ENCODE results near the gene FER.
"Not testable (repeated sequence)": the region's sequence is repeated elsewhere in the genome, so short reads cannot be mapped to it uniquely, and the experiment has no call there.

The FER gene

DNA sequence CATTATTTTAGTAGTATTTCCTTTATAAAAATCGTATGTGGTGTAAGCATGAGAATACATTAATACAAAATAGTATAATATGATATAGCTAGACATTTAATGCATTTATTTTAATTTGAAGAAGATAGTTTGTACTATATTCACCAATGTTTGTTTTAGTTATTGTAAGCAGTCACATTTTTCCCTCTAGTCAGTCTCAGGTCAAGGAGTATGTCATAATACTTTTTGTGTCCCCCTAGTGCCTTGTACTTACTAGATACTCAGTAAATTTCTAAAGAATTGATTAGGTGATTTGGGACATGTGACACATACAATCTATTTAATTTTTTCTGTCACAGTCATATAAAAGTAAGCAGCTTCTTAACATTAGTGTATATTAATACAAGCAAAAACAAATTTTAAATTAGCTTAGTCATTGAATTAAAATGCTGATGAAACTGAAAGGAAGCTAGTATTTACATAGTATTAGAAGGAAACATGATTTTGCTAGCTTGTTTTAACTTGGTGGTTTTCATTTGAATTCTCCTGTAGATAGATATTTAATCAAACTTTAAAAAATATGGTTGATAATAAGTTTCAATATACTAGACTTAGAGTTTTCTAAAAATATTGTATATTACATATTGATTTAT lies 242.2 kb downstream of the FER start:
- no peak for DNase-seq

DNA sequence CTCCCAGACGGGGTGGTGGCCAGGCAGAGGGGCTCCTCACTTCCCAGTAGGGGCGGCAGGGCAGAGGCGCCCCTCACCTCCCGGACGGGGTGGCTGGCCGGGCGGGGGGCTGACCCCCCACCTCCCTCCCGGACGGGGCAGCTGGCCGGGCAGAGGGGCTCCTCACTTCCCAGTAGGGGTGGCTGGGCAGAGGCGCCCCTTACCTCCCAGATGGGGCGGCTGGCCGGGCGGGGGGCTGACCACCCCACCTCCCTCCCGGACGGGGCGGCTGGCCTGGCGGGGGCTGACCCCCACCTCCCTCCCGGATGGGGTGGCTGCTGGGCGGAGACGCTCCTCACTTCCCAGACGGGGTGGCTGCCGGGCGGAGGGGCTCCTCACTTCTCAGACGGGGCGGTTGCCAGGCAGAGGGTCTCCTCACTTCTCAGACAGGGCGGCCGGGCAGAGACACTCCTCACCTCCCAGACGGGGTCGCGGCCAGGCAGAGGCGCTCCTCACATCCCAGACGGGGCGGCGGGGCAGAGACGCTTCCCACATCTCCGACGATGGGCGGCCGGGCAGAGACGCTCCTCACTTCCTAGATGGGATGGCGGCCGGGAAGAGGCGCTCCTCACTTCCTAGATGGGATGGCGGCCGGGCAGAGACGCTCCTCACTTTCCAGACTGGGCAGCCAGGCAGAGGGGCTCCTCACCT lies 244.8 kb downstream of the FER start:
- not testable (repeated sequence) for DNase-seq

DNA sequence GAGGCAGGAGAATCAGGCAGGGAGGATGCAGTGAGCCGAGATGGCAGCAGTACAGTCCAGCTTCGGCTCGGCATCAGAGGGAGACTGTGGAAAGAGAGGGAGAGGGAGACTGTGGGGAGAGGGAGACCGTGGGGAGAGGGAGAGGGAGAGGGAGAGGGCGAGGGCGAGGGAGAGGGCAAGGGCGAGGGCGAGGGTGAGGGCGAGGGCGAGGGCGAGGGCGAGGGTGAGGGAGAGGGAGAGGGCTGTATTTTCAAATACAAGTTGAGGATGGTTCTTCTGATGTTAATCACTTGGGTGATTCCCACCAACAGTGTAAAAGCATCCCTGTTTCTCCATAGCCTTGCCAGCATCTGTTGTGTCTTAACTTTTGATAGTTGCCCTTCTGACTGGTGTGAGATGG lies 245.7 kb downstream of the FER start:
- DNase-seq, result not testable (repeated sequence)

DNA sequence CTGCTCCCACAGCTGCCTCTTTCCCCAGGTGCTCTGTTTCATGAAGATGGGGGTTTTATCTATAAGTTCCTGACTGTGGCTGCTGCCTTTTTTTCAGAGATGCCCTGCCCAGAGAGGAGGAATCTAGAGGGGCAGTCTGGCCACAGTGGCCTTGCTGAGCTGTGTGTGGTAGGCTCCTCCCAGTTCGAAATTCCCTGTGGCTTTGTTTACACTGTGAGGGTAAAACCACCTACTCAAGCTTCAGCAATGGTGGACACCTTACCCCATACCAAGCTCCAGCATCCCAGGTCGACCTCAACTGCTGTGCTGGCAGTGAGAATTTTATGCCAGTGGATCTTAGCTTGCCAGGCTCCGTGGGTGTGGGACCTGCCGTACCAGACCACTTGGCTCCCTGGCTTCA lies 250.0 kb downstream of the FER start:
- DNase-seq, result no peak

DNA sequence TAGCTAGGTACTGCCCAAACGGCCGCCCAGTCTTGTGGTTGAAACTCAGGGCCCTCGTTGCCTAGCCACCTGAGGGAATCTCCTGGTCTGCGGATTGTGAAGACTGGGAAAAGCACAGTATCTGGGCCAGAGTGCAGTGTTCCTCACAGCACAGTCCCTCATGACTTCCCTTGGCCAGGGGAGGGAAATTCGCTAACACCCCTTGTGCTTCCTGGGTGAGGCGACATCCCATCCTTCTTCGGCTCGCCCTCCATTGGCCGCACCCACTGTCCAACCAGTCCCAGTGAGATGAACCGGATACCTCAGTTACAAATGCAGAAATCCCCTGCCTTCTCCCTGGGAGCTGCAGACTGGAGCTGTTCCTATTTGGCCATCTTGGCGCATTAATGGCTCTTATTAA lies 250.5 kb downstream of the FER start:
- DNase-seq, result no peak

DNA sequence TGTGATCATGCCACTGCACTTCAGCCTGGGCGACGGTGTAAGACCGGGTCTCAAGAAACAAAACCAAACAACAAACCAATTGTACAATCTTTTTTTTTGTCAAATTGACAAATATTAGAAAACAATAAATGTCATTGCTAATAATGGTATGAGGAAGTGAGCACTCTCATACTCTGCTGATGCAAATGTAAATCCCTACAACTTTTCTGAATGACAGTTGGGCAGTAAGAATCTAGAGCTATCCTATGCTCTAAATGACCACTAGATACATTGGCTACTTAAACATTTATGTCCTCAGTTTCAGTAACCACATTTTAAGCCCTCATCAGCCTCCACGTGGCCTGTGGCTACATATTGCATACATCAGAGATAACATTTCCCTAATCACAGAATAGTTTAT lies 256.2 kb downstream of the FER start:
- DNase-seq, result no peak

DNA sequence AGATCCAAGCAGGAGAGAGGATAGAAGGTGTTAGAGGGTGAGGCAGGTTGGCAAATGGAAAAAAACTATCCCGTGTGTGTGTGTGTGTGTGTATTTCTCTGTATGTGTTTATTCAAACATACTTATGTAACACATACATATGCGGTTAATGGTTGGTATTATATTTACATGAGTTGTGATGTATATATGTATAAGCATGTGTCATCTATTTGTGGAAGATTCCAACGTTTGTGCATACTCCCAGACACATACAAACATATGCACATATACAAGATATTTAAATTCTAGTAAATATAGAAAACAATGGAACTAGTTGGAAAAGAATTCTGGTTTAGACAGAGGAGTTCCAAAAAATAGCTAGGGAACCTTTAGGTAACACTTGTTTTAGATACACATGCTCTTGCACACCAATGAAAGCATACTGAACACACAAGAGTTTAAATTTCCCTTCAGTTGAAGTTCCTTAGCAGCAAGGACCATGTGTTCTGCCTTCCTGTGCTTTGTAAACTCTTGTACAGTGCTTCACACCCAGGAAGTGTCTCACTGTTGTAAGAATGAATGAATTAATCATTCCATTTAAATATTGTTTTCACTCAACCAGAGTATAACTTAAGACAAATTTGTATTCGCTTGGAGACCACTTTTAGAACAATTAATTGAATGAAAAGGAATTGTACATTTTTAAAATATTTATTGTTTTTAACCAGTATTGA lies 257.8 kb downstream of the FER start:
- no peak for DNase-seq

DNA sequence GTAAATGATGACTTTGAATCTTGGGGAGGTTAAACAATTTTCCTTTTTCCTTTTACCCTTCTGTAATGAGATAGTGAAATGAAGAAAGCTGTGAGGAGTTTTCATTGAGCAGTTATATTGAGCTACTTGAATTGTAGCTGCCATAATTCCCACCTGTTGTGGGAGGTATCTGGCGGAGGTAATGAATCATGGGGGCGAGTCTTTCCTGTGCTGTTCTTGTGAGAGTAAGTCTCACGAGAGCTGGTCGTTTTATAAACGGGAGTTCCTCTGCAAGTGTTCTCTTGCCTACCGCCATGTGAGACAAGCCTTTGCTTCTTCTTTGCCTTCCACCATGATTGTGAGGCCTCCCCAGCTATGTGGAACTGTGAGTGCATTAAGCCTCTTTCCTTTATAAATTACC lies 258.4 kb downstream of the FER start:
- DNase-seq, result no peak

DNA sequence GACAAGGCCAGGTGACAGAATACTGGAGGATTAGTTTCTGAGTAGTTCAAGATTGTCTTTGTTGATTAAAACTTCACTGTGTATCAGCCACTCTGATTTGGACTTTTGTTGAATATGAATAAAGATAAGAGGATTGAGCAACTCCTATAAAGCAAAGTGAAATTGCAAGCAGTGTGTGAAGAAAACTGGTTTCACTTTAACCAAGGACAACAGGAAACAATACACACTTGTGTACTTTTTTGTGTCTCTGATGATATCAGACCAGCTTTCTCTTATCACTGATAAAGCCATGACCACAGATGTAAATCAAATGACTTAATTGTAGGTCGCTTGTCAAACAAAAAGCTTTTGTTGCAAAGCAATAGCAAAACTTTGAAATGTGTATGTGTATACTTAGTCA lies 268.6 kb downstream of the FER start:
- no peak for DNase-seq

DNA sequence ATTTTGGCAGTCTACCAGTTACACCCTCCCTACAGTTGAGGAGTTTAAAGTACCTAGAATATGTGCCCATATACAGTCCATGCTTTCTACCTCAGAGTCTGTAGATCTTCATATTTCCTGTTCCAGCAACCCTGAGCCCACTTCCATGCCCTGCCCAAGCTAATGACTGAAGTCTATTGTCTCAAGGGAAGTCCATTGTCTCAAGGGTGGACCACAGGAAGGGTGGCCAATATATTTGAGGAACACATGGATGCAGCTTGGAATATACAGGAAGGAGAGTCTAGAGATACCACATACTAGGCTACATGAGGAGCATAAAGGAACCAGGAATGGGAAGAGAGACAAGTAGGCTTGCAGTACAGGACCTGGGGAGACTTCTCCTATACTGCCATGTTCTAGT lies 274.4 kb downstream of the FER start:
- DNase-seq, result no peak

DNA sequence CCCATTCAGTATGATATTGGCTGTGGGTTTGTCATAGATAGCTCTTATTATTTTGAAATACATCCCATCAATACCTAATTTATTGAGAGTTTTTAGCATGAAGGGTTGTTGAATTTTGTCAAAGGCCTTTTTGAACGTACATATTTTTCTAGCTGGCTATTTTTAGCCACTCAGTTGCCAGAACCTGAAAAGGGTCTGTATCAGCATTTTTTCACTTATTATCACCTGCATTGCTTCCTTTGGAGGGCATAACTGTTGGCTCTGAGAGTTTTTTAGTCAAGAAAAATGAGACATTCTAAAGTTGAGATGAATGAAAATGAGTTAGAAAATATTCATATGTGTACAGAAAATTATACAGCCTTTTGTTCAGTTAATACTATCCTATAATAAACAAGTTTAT lies 278.0 kb downstream of the FER start:
- DNase-seq, result not testable (repeated sequence)

DNA sequence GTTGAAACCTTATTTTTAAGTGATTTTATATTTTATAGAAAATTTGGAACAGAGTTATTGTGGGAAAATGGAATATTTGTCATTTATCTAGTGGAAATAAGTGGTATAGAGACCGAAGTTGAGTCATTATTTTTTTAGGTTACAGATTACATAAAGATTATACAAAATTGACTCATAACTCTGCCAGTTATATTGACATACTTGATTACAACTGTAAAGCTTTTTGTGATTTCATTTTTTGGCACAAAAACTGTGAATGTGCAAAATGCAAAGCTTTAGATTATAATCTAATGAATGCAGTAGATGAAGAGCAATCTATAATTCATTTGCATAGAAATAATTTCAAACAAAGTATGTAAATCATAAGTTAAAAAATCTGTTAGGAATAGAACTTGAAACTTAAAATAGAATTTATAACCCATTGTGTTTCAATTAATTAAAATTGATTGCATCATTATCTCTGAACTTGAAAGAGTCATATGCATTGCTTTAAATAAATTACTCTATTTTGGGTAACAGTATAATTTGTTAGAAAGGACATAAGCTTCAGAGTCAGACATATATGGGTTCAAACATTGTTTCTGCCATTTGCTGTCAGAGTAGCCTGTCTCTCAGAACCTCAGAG lies 280.4 kb downstream of the FER start:
- no peak for DNase-seq

DNA sequence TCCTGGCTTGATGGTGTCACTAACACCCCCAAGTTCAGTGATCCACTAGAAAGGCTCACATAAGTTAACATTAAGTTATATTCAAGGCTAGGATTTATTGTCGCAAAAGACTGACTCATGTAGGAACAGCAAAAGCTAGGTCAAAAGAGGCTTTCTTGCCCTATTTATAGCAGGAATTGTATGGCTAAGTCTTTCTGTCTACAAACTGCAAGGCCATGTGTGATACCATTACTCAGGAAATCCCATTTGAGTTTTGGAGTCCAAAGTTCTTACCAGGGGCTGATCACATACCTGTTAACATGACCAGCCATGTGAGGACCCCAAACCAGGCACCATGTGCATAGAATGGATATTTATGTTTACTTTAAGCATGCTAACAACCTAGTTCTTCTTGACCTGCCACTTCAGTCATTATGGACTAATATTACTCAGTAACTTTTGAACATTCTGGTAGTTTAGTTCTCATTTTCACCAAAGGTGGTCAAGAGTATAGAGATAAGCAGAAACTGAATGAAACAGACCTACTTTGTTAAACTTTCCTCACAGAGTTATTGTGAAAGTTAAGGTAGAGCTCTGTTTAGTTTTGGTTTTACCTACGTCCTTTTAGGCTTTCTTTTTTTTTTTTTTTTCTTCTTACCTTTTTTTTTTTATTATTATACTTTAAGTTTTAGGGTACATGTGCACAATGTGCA lies 281.1 kb downstream of the FER start:
- DNase-seq, result no peak

DNA sequence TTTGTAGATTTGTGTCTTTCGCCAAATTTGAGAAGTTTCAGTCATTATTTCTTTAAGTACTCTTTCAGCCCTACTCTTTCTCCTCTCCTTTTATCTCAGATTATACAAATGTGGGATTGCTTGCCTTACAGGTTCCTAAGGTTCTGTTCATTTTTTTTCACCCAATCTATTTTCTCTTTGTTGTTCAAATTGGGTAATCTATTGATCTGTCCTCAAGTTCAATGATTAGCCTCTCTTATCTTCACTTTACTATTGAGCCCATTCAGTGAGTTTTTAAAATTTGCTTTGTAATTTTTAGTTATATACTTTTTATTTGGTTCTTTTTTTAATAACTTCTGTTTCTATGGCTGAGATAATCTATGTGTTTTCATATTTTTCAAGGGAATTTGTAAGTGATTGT lies 282.1 kb downstream of the FER start:
- DNase-seq, result no peak

DNA sequence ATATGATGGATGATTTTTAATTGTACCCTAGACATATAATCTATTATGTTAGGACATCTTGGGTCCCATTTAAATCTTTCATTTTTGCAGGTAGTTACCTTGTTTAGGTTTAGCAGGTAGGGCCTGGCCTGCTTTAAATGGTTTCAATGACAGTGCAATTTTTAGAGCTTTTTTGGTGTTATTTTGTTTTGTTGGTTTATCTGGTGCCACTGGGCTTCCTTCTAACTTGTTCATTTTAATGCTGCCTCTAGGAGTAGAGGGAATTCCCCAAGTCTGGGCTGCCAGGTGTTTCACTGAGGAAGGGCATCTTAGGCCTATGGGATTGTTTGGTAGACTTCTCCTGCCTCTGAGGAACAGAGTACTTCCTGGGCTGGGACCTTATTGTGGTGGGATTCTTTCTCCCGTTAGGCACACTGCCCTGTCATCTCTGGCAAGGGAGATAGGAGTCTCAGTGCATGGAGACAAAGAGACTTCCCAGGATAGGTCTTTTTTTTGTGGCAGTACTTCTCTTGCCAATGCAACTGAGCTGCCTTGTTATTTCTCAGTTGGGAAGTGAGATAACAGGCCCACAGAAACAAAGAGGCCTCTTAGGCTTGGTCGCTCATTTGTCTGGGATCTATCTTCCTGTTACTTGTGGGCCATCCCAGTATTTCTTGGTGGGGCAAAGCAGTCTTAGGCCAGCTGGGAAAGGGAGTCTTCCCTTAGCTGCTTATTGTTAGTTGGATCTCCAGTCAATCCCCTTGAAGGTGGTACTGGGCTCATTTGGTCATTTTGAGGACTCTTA lies 282.9 kb downstream of the FER start:
- no peak for DNase-seq

DNA sequence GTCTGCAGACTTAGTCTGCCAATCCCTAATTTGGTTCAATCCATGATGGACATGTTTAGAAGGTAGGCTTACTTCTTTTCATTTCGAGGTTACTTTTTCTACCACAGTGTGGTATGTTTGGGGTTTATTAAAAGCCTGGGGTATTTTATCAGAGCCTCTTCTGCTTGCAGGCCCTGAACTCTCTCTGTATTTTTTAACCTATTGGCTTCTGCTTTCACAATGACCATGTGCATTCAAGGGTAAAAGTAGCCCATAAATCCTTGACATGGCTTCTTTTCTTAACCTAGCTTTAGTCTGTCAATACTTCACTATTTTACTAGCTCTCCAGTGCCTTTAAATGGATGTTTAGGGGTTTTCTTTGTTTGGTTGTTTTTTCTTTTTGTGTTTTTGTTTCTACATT lies 286.6 kb downstream of the FER start:
- no peak for DNase-seq

DNA sequence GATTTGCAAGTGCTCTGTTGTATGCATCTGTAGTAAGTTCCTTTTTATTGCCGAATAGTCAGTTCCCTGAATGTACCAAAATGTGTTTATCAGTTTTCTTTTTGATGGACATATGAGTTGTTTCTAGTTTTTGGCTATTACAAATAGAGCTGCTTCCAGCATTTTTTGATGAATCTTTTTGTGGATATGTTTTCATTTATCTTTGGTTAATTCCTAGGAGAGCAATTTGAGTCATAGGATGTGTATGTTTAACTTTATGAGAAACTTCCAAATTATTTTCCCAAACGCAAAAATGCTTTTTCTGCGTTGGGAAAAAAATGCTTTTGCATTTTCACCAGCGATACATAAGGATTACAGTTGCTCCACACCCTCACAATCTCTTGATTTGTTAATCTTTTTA lies 287.7 kb downstream of the FER start:
- no peak for DNase-seq

DNA sequence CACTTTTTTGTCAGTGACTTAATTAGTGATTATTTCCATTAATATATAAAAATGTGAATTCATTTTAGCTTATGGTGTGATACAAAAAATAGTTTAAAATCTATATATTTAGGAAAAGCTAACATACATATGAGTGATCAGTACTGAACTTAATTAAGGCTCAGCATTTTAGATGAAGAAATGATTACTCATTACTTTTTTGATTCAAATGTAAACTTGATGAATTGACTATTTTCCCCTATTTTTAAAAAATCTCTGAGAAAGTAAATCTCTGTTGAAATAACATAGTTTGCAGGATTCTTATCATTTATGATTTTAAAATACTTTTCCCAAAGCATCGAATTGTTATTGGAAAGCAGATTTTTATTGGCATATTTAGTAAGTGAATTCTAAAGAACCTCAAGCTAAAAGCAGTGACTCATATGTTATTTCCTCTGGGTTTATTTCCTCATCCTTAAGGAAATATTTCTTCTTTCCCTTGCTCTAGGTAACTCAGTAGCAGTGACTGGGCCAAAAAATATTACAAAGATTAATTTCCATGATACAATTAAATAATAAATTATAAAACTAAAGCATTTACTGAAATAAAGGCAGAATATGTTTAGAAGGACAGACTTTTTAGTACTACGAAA lies 290.6 kb downstream of the FER start:
- no peak for DNase-seq

DNA sequence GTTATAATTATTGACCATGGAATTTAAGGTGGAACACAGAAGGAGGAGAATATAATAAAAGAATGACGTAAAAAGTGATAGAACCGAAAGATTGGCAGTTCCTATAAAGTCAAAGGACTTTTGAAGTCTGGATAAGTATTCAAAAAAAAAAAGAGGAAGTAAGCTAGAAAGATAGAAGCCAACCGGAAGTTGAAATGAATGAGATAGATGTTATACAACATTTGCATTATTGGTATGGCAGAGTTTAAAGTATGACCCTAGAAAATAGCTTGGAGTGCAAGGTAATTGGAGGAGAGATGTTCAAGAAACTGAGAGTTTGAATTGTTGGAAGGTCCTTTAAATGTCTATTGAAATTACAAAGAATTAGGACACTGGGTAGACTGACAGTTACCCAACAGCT lies 293.6 kb downstream of the FER start:
- DNase-seq, result no peak

DNA sequence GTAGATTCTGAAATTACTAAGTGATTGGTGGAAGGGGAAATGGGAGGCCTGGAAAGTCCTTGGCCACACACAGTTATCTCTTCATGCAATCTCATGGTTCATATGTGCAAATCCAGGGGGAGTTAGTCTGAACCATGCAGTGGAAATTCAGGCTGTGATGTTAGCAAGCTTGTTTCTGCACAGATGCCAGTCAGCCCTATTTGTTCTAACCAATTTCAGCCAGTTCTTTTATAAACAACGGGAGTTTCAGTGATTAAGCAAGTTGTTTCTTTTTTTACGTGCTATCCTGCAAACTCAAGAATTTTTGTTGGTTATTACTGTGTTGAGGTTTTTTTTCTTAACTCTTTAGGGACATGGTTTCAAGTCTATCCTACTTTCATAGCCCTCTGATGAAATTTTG lies 298.0 kb downstream of the FER start:
- no peak for DNase-seq

DNA sequence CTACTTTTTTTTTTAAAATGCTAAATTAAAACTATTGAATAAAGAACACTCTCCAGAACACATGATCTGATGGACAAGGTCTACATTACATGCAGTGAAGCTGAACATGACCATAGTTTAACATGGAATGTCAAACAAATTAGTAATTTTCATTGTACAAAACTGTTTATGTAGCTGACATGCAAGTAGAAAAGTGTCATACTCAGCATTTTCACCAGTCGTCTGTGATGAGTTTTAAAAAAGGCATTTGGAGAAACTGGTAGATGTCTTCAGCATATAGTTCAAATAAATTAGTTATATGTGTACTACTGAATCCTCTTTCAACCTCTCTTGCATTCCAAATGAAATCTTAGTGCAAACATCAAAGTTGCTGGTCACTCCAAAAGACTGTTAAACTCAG lies 301.9 kb downstream of the FER start:
- no peak for DNase-seq

DNA sequence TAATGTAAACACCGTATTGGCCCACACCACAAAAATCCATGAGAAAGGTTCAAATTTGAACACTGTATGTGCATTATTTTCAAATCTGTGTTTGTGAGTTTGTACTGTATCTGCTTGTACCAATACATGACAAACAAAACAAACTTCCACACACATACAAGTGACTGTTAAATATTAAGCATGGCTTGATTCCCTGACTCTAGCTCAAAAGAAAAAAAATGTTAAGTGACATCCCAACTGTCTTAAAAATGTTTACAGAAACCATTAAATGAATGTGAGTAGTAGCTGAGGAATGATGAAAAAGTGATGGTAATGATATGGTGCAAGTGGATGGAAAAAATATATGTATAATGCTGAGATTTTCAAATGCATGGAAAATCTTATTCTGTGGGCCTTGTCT lies 302.6 kb downstream of the FER start:
- DNase-seq, result not testable (repeated sequence)
